K562 (cell line): Measurements from ENCODE around the gene PRCC. TPM values are rescaled to one million over a fixed set of nuclear protein-coding genes. Genes with fewer than 3 reads are reported as not detected.

Experiments
- ATF7 ChIP-seq: fragments of 450-650 bp; IDR thresholded peaks from 2 replicates; pipeline ENCODE4 v1.7.1; 2014; ENCODE audit warnings: mild to moderate bottlenecking, moderate library complexity
- CBX2 ChIP-seq: fragments of 200-600 bp; sonication (generic); IDR thresholded peaks from one replicate; pipeline ENCODE4 v1.6.1; 2012; ENCODE audit warnings: mild to moderate bottlenecking, low read length, inconsistent platforms; ENCODE audit not compliant: insufficient read depth, poor library complexity, severe bottlenecking
- DEAF1 ChIP-seq: fragments of 450-650 bp; formaldehyde crosslinking; IDR thresholded peaks from 2 replicates; pipeline ENCODE4 v1.4.0; 2020; ENCODE audit warnings: mild to moderate bottlenecking, moderate library complexity
- EHMT2 ChIP-seq: fragments of 450-650 bp; IDR thresholded peaks from 2 replicates; pipeline ENCODE4 v1.6.1; 2018; ENCODE audit warnings: antibody characterized with exemption
- EZH2 ChIP-seq: IDR thresholded peaks from 2 replicates; pipeline ENCODE4 v1.6.1; 2012; ENCODE audit warnings: low read depth, mild to moderate bottlenecking, inconsistent platforms, low read length, borderline replicate concordance
- FOXJ2 ChIP-seq: fragments of 200-800 bp; sonication (Bioruptor generic); IDR thresholded peaks from 2 replicates; pipeline ENCODE4 v1.6.1; 2016; ENCODE audit warnings: missing genetic modification characterization, missing compliant biosample characterization
- FUS ChIP-seq: fragments of 200-400 bp; formaldehyde crosslinking; optimal IDR thresholded peaks from 2 replicates; pipeline ENCODE3; 2017; ENCODE audit warnings: low read depth, low read length
- LEF1 ChIP-seq: fragments of 450-650 bp; IDR thresholded peaks from 2 replicates; pipeline ENCODE4 v1.6.1; 2016; ENCODE audit warnings: mild to moderate bottlenecking
- MAFG ChIP-seq: fragments of 450-650 bp; conservative IDR thresholded peaks from 2 replicates; pipeline ENCODE4 v1.6.1; 2016; ENCODE audit warnings: missing genetic modification characterization, missing compliant biosample characterization
- PHTF2 ChIP-seq: fragments of 250-450 bp; sonication (Bioruptor Pico); IDR thresholded peaks from 2 replicates; pipeline ENCODE4 v1.5.0; 2021; ENCODE audit warnings: mild to moderate bottlenecking
- RBM22 ChIP-seq: fragments of 200-400 bp; formaldehyde crosslinking; IDR thresholded peaks from 2 replicates; pipeline ENCODE4 v1.6.1; 2018; ENCODE audit warnings: low read length, low read depth; ENCODE audit not compliant: poor library complexity, severe bottlenecking
- SETDB1 ChIP-seq: IDR thresholded peaks from one replicate; pipeline ENCODE4 v1.6.1; 2012; ENCODE audit warnings: low read length, control low read depth, inconsistent platforms
- SMAD4 ChIP-seq: fragments of 250-450 bp; sonication (Bioruptor Pico); conservative IDR thresholded peaks from 2 replicates; pipeline ENCODE4 v1.8.0; 2021; ENCODE audit warnings: inconsistent platforms, mild to moderate bottlenecking, moderate library complexity
- ZBTB8A ChIP-seq: fragments of 450-650 bp; IDR thresholded peaks from 2 replicates; pipeline ENCODE4 v1.6.1; 2018; ENCODE audit warnings: mild to moderate bottlenecking, moderate library complexity; ENCODE audit not compliant: partially characterized antibody
- ZKSCAN3 ChIP-seq: fragments of 250-450 bp; sonication (Bioruptor Pico); IDR thresholded peaks from 2 replicates; pipeline ENCODE4 v1.4.0; 2020
- ZNF253 ChIP-seq: fragments of 250-450 bp; sonication (Bioruptor Pico); conservative IDR thresholded peaks from 2 replicates; pipeline ENCODE4 v1.6.1; 2021; ENCODE audit warnings: mild to moderate bottlenecking
- ZNF318 ChIP-seq, 2 experiments: fragments of 450-650 bp; IDR thresholded peaks; 2 replicates each; pipeline ENCODE4 v1.6.1; 2016; ENCODE audit warnings: mild to moderate bottlenecking in 2 of 2, borderline replicate concordance in 1 of 2, low read depth in 1 of 2, moderate library complexity in 1 of 2
- ZNF668 ChIP-seq: fragments of 250-450 bp; sonication (Bioruptor Pico); IDR thresholded peaks from 2 replicates; pipeline ENCODE4 v1.8.0; 2022; ENCODE audit warnings: mild to moderate bottlenecking, inconsistent platforms
- polyA plus RNA-seq, 8 experiments: library from polyadenylated mRNA; depleted of rRNA in 4 of 8; stranded (reverse) in 5 of 8; unstranded in 3 of 8; fragments of >200 nt; fragmentation: Nextera tagmentation in 2 of 8; fragmentation: Illumina TruSeq in 1 of 8; extraction: Ambion mirVana in 2 of 8; extraction: Trizol in 1 of 8; gene quantifications; 2 replicates each; pipeline versions ENCODE4 v1.2.1 to v1.2.3, GENCODE V29; 2011 to 2014; ENCODE audit warnings: inconsistent platforms in 1 of 8, missing spikeins in 1 of 8
- total RNA-seq, 7 experiments: library from RNA; depleted of rRNA in 6 of 7; stranded (reverse); fragments of >200 nt in 6 of 7; fragmentation: Illumina TruSeq in 2 of 7; extraction: Trizol in 2 of 7; gene quantifications; 2 replicates each; pipeline versions ENCODE4 v1.2.1 to v1.2.3, GENCODE V29; 2011 to 2021; ENCODE audit warnings: low replicate concordance in 1 of 7

PRCC gene
- total and polyA plus RNA-seq, 9 of the 15 experiments (the other 6 are each of a cell fraction or from before 2014, with no cell fraction given): 23.9 to 201 (median 41.1) TPM

GRCh38 chr1:156728599-156729462 is 38.5 kb upstream of the PRCC start, which contains the start of gene ISG20L2 (continued):
- no peak for TF ChIP-seq SMAD4 (CRISPR knock-in tag)
- TF ChIP-seq DEAF1: no peak
- TF ChIP-seq PHTF2 (CRISPR knock-in tag): no peak
- no peak for TF ChIP-seq ZKSCAN3 (CRISPR knock-in tag)
- TF ChIP-seq FOXJ2 (tag): no peak
- TF ChIP-seq MAFG (tag): no peak
- no peak for TF ChIP-seq FUS
- TF ChIP-seq ZNF318 (IDR thresholded peaks at IDR 0.05; ENCODE audit: borderline replicate concordance in 1 of 2, low read depth in 1 of 2): no peak
- peak; percentile 96 for TF ChIP-seq ATF7
- TF ChIP-seq LEF1: 0 out of 2 replicates have a peak, but pooled peaks have one; percentile 65
- peak; percentile 88 for TF ChIP-seq SETDB1
- TF ChIP-seq EZH2: no peak
- no peak for TF ChIP-seq CBX2
- no peak for TF ChIP-seq RBM22
- TF ChIP-seq EHMT2: no peak
- TF ChIP-seq ZBTB8A: no peak
- no peak for TF ChIP-seq ZNF668 (CRISPR knock-in tag)
- TF ChIP-seq ZNF253: no peak
